HepG2 (cell line): ENCODE data around the gene GRB7. TPM values are rescaled to one million over a fixed set of nuclear protein-coding genes. Genes with fewer than 3 reads are reported as not detected.

Source experiments
- AHR ChIP-seq: IDR thresholded peaks from 2 replicates; pipeline ENCODE4 v1.6.1; 2018; ENCODE audit warnings: missing genetic modification reagents, missing compliant biosample characterization
- CBX2 ChIP-seq, 2 experiments: fragments of 200-600 bp in 1 of 2; sonication (generic); formaldehyde crosslinking in 1 of 2; IDR thresholded peaks; 2 replicates each; pipeline versions ENCODE4 v1.7.0 to v1.8.1; 2018 to 2022; ENCODE audit warnings: low read depth in 2 of 2, low read length in 1 of 2, mild to moderate bottlenecking in 1 of 2, missing genetic modification reagents in 1 of 2
- ELK4 ChIP-seq: sonication (generic); formaldehyde crosslinking; IDR thresholded peaks from 2 replicates; pipeline ENCODE4 v1.9.0; 2021; ENCODE audit warnings: missing genetic modification reagents, borderline replicate concordance
- FOXJ3 ChIP-seq: sonication (generic); formaldehyde crosslinking; IDR thresholded peaks from 2 replicates; pipeline ENCODE4 v1.4.0; 2020; ENCODE audit warnings: missing genetic modification reagents, mild to moderate bottlenecking, borderline replicate concordance
- GATA4 ChIP-seq: sonication (generic); IDR thresholded peaks from 2 replicates; pipeline ENCODE4 v1.6.1; 2016; ENCODE audit warnings: antibody characterized with exemption, low read depth, borderline replicate concordance
- HMGA1 ChIP-seq: sonication (generic); formaldehyde crosslinking; conservative IDR thresholded peaks from 2 replicates; pipeline ENCODE4 v1.4.0; 2020; ENCODE audit warnings: missing genetic modification reagents
- MIER2 ChIP-seq: IDR thresholded peaks from 2 replicates; pipeline ENCODE4 v1.6.1; 2016; ENCODE audit warnings: missing biosample characterization, missing genetic modification reagents
- MTERF4 ChIP-seq: sonication (generic); formaldehyde crosslinking; IDR thresholded peaks from 2 replicates; pipeline ENCODE4 v1.8.0; 2023; ENCODE audit warnings: mild to moderate bottlenecking, missing genetic modification reagents
- PTBP1 ChIP-seq: fragments of 200-400 bp; formaldehyde crosslinking; IDR thresholded peaks from 2 replicates; pipeline ENCODE4 v1.6.1; 2018; ENCODE audit warnings: low read length, low read depth; ENCODE audit not compliant: poor library complexity, severe bottlenecking
- SIX1 ChIP-seq: sonication (generic); formaldehyde crosslinking; IDR thresholded peaks from 2 replicates; pipeline ENCODE4 v1.4.0; 2020; ENCODE audit warnings: missing genetic modification reagents, borderline replicate concordance
- SNAPC5 ChIP-seq: sonication (generic); formaldehyde crosslinking; IDR thresholded peaks from 2 replicates; pipeline ENCODE4 v1.8.1; 2023; ENCODE audit warnings: mild to moderate bottlenecking, missing genetic modification reagents, borderline replicate concordance
- SRSF9 ChIP-seq: fragments of 200-400 bp; formaldehyde crosslinking; IDR thresholded peaks from 2 replicates; pipeline ENCODE4 v1.6.1; 2018; ENCODE audit warnings: borderline replicate concordance, mild to moderate bottlenecking, low read depth, low read length; ENCODE audit not compliant: insufficient read depth, poor library complexity, severe bottlenecking
- TFDP1 ChIP-seq: IDR thresholded peaks from 2 replicates; pipeline ENCODE4 v1.6.1; 2016; ENCODE audit warnings: missing compliant biosample characterization, missing genetic modification reagents, borderline replicate concordance
- ZBTB3 ChIP-seq: sonication (generic); formaldehyde crosslinking; IDR thresholded peaks from 2 replicates; pipeline ENCODE4 v1.4.0; 2020; ENCODE audit warnings: low read depth, mild to moderate bottlenecking, moderate library complexity, missing genetic modification reagents, borderline replicate concordance
- ZBTB42 ChIP-seq: sonication (generic); formaldehyde crosslinking; IDR thresholded peaks from 2 replicates; pipeline ENCODE4 v1.5.0; 2020; ENCODE audit warnings: mild to moderate bottlenecking, missing genetic modification reagents
- ZFAT ChIP-seq: sonication (generic); formaldehyde crosslinking; conservative IDR thresholded peaks from 2 replicates; pipeline ENCODE4 v1.8.1; 2023; ENCODE audit warnings: missing genetic modification reagents, inconsistent platforms
- ZNF296 ChIP-seq: sonication (generic); formaldehyde crosslinking; conservative IDR thresholded peaks from 2 replicates; pipeline ENCODE4 v1.5.0; 2020; ENCODE audit warnings: mild to moderate bottlenecking, missing genetic modification reagents
- ZNF3 ChIP-seq: IDR thresholded peaks from 2 replicates; pipeline ENCODE4 v1.7.0; 2017; ENCODE audit warnings: inconsistent platforms
- ZNF598 ChIP-seq: sonication (generic); formaldehyde crosslinking; IDR thresholded peaks from 2 replicates; pipeline ENCODE4 v1.5.1; 2020; ENCODE audit warnings: mild to moderate bottlenecking, missing genetic modification reagents, borderline replicate concordance
- ZNF609 ChIP-seq: sonication (generic); formaldehyde crosslinking; IDR thresholded peaks from 2 replicates; pipeline ENCODE4 v1.4.0; 2020; ENCODE audit warnings: mild to moderate bottlenecking, missing genetic modification reagents, borderline replicate concordance
- ZNF616 ChIP-seq: sonication (generic); formaldehyde crosslinking; IDR thresholded peaks from 2 replicates; pipeline ENCODE4 v1.5.0; 2020; ENCODE audit warnings: low read depth, mild to moderate bottlenecking, missing genetic modification reagents
- ZNF788 ChIP-seq: sonication (generic); formaldehyde crosslinking; IDR thresholded peaks from 2 replicates; pipeline ENCODE4 v1.5.0; 2020; ENCODE audit warnings: mild to moderate bottlenecking, missing genetic modification reagents, borderline replicate concordance
- polyA plus RNA-seq, 8 experiments: library from polyadenylated mRNA; depleted of rRNA in 3 of 8; stranded (reverse) in 7 of 8; unstranded in 1 of 8; fragments of >200 nt; fragmentation: Illumina TruSeq in 4 of 8; extraction: Trizol in 4 of 8; gene quantifications; 2 replicates each; pipeline versions ENCODE4 v1.2.1 to v1.2.3, GENCODE V29; 2011 to 2016; ENCODE audit warnings: low read depth in 4 of 8, missing spikeins in 1 of 8, mixed read lengths in 1 of 8; ENCODE audit not compliant: insufficient read depth in 1 of 8
- total RNA-seq, 5 experiments: library from RNA; depleted of rRNA; stranded (reverse); fragments of >200 nt; fragmentation: Illumina TruSeq; extraction: Trizol; gene quantifications; 2 replicates each; pipeline ENCODE4 v1.2.3, GENCODE V29; 2016; ENCODE audit warnings: low read depth in 1 of 5

The GRB7 gene
- total and polyA plus RNA-seq, 2 of the 13 experiments (the other 11 are each of a cell fraction or from before 2014, with no cell fraction given), result 60.2 to 77.7 TPM

GRCh38 chr17:39688475-39688835, 49.3 kb upstream of the GRB7 start (continued):
- TF ChIP-seq ELK4 (CRISPR knock-in tag), result no peak
- TF ChIP-seq HMGA1, result no peak
- no peak for TF ChIP-seq MIER2
- no peak for TF ChIP-seq AHR (CRISPR knock-in tag)
- peak; percentile 65; the same call in 1 of the 2 replicates for TF ChIP-seq ZNF609 (CRISPR knock-in tag)
- no peak for TF ChIP-seq CBX2 (IDR thresholded peaks at IDR 0.05; ENCODE audit: low read depth, low read length)
- TF ChIP-seq CBX2 (CRISPR knock-in tag; IDR thresholded peaks at IDR 0.05; ENCODE audit: low read depth), result no peak
- no peak for TF ChIP-seq ZNF616 (CRISPR knock-in tag)
- TF ChIP-seq ZNF598 (CRISPR knock-in tag), result no peak
- no peak for TF ChIP-seq ZFAT
- no peak for TF ChIP-seq FOXJ3 (CRISPR knock-in tag)
- TF ChIP-seq SNAPC5 (CRISPR knock-in tag), result 0 out of 2 replicates have a peak, but pooled peaks have one; percentile 7
- no peak for TF ChIP-seq ZNF3 (CRISPR knock-in tag)
- no peak for TF ChIP-seq SIX1 (CRISPR knock-in tag)
- TF ChIP-seq ZBTB42 (CRISPR knock-in tag), result peak; percentile 53; the same call in 1 of the 2 replicates
- TF ChIP-seq GATA4, result no peak
- TF ChIP-seq SRSF9, result no peak
- no peak for TF ChIP-seq MTERF4 (CRISPR knock-in tag)
- no peak for TF ChIP-seq TFDP1 (CRISPR knock-in tag)
- TF ChIP-seq ZNF296 (CRISPR knock-in tag), result no peak
- no peak for TF ChIP-seq PTBP1
- no peak for TF ChIP-seq ZBTB3 (CRISPR knock-in tag)
- no peak for TF ChIP-seq ZNF788 (CRISPR knock-in tag)
